ENCODE measurements around the gene RDH16. TPM values are rescaled to one million over a fixed set of nuclear protein-coding genes. Genes with fewer than 3 reads are reported as not detected.

Gene RDH16
- total RNA-seq, 4 donors from 2014 or later: 0.38 to 4.5 (median 2.1) TPM

DNA sequence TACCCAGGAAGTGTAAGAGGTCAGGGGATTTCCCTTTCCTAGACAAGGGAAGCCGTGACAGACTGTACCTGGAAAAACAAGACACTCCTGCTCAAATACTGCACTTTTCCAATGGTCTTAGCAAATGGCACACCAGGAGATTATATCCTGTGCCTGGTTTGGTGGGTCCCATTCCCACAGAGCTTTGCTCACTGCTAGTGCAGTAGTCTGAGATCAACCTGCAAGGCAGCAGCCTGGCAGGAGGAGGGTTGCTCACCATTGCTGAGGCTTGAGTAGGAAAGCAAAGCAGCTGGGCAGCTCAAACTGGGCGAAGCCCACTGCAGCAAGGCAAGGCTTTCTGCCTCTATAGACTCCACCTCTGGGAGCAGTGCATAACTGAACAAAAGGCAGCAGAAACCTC is 1.0 kb upstream of the RDH16 start:
- Histone ChIP-seq H3K36me3 (no peaks in the 10 kb centered on the region), H3K4me3 (no peak overlapping the region), H3K27ac (no peak overlapping the region), H3K9me3 (peaks cover 0 to 10% (median 5%) of the 10 kb centered on the region in 3 donors), H3K4me1 (peaks cover 0 to 34% (median 9%) of the 10 kb centered on the region in 3 donors), H3K27me3 (no peaks in the 10 kb centered on the region)
- no peak for DNase-seq
- intact Hi-C loops (cut with DNase I): no loop called here
- TF ChIP-seq CTCF (IDR thresholded peaks at IDR 0.05) (no peak), POLR2A (IDR thresholded peaks at IDR 0.05) (no peak)
- WGBS, 2 donors: 100% methylated on average over 1 of the region's 2 CpGs; no CpG with 5 or more reads in 1 of the 2 donors

DNA sequence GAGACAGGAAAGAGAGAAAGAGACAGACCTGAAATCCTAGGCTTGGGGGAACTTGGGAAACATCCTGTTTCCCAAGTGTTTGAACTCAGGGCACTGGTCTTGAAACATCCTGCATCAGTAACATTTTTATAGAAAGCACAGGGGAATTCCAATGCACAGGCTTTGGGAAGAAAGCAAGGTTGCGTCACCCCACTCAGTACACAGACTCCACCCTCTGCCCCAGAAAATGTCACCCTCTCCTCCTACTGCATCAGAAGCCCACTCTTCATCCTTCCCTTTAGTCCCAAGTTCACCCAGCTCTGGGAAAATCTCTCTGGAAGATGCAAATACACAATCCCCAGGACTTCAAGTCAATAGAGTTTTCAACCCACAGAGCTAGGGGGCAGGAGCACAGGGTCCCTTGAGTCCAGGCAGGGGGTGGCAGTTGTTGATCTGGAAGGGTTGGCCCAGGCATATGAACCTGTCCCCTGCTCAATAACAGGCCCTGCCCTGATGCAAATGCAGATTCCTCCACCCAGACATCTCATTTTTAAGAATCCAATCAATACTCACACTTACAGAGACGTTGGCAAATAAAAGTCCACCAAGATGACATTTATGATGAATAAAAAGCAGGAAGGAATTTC is 1.7 kb downstream of the RDH16 start:
- no peak overlapping the region for H3K27ac ChIP-seq
- intact Hi-C loops (cut with DNase I): no loop called here
- no peak for DNase-seq
- 70 to 84% methylated on average over 2 of the region's 2 CpGs for whole genome bisulfite sequencing, 2 donors
- peaks cover 0 to 34% (median 9%) of the 10 kb centered on the region in 3 donors for H3K4me1 ChIP-seq
- no peaks in the 10 kb centered on the region for H3K27me3 ChIP-seq
- no peaks in the 10 kb centered on the region for H3K36me3 ChIP-seq
- H3K4me3 ChIP-seq: no peak overlapping the region
- peaks cover 0 to 10% (median 5%) of the 10 kb centered on the region in 3 donors for H3K9me3 ChIP-seq
- TF ChIP-seq POLR2A (IDR thresholded peaks at IDR 0.05): no peak
- TF ChIP-seq CTCF (IDR thresholded peaks at IDR 0.05): no peak

GRCh38 chr12:56954958-56955355 is 2.5 kb downstream of the RDH16 start:
- Histone ChIP-seq H3K36me3 (no peaks in the 10 kb centered on the region), H3K27ac (no peak overlapping the region), H3K4me3 (no peak overlapping the region), H3K27me3 (no peaks in the 10 kb centered on the region), H3K9me3 (peaks cover 0 to 10% (median 5%) of the 10 kb centered on the region in 3 donors), H3K4me1 (peaks cover 0 to 34% (median 9%) of the 10 kb centered on the region in 3 donors)
- TF ChIP-seq CTCF (IDR thresholded peaks at IDR 0.05): no peak
- no peak for TF ChIP-seq POLR2A (IDR thresholded peaks at IDR 0.05)
- intact Hi-C loops (cut with DNase I): no loop called here
- no peak for DNase-seq
- WGBS, 2 donors: 86 to 100% methylated on average over 2 to 6 of the region's 6 CpGs

DNA sequence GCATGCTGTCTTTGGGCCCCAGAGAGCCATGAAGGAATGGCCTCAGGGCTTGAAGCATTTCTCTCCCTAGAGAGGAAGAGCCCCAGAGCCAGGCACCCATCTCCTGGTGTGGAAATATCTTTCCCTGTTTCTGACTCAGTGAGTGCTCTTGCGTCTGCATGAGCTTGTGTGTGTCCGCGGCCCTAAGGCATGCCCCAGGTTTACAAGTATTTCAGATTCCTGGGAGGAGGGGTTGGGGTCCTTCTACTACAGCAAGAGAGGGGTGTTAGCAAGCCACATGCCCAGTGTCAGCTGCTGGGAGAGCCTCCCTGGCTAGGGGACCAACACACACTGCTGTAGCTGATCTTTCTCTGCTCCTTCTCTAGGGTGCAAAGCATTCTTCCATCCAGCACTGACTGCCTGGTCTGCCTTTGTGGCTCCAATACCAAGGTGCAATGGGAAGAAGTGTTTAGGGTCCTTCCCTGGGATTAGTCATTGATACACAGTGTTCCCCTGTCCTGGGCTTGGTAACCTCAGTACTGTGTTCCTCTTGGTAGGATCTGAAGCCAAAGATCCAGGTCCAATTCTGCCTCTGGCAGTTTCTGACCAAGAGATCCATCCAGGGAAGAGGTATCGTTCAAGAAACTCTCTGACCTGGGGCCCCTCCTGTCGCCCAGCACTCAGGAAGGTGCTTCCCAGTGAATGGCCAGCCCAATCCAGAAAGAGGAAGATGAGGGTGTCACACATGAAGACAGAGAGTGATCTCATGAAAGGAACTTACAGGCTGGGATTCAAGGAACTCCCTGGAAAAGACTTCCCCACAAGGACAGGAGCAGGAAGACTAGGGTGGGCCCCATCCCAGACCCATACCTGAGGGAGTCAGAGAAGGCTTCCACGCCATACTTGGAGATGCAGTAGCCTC is 3.1 kb downstream of the RDH16 start:
- no peaks in the 10 kb centered on the region for H3K36me3 ChIP-seq
- H3K9me3 ChIP-seq: peaks cover 0 to 10% (median 5%) of the 10 kb centered on the region in 3 donors
- 100% methylated on average over 2 of the region's 6 CpGs; no CpG with 5 or more reads in 1 of the 2 donors for WGBS, 2 donors
- no peaks in the 10 kb centered on the region for H3K27me3 ChIP-seq
- no peak overlapping the region for H3K4me3 ChIP-seq
- no peak overlapping the region for H3K27ac ChIP-seq
- intact Hi-C loops (cut with DNase I): no loop called here
- no peak for TF ChIP-seq POLR2A (IDR thresholded peaks at IDR 0.05)
- no peak for DNase-seq
- H3K4me1 ChIP-seq: peaks cover 0 to 34% (median 9%) of the 10 kb centered on the region in 3 donors

DNA sequence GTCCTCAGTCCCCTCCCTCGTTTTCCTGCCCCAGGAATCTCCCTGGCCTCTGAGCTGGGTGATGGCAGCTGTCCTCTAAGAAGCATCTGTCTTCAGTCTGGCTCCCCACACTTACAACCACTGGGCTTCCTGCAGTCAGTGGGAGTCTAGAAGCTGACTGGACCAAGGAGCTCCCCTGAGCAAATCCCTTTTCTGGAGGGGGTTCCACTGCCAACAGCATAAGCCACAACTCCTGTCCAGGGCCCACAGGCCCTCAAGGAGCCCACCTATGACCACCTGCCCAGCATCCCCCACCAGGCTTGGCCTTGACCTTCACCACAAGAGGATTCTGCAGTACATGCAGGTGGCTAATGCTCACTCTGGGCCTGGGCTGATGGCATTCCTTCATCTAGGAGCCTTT is 4.1 kb downstream of the RDH16 start:
- H3K4me1 ChIP-seq: peaks cover 0 to 29% (median 9%) of the 10 kb centered on the region in 3 donors
- no peak overlapping the region for H3K4me3 ChIP-seq
- no peak overlapping the region for H3K27ac ChIP-seq
- TF ChIP-seq POLR2A (IDR thresholded peaks at IDR 0.05): no peak
- intact Hi-C loops (cut with DNase I): no loop called here
- WGBS, 2 donors: 24 to 53% methylated on average over 1 of the region's 1 CpG
- no peak for DNase-seq
- H3K9me3 ChIP-seq: peaks cover 0 to 4% (median 1%) of the 10 kb centered on the region in 3 donors
- no peaks in the 10 kb centered on the region for H3K27me3 ChIP-seq
- H3K36me3 ChIP-seq: no peaks in the 10 kb centered on the region

Measured in esophagus squamous epithelium (tissue), 5 donors.